Neural cell (in vitro differentiated cells): ENCODE measurements around the gene PIERCE2. TPM values are rescaled to one million over a fixed set of nuclear protein-coding genes. Genes with fewer than 3 reads are reported as not detected.

Experiments used
- H2AFZ ChIP-seq: fragments of 200-600, 300-800 bp; sonication (generic), shearing (Covaris generic); 2 replicates; pipeline ENCODE4 v1.6.0; 2014; ENCODE audit warnings: low read depth, mild to moderate bottlenecking, antibody characterized with exemption, low read length, moderate library complexity
- H3F3A ChIP-seq: fragments of 200-600 bp; shearing (Covaris generic); 2 replicates; pipeline ENCODE4 v1.6.1; 2016; ENCODE audit warnings: mild to moderate bottlenecking, moderate library complexity, mixed read lengths, antibody characterized with exemption, low read length; ENCODE audit not compliant: insufficient read depth, poor library complexity, severe bottlenecking
- H3K27ac ChIP-seq: fragments of 200-600, 300-800 bp; sonication (generic), shearing (Covaris generic); 2 replicates; pipeline ENCODE4 v1.5.1; 2014; ENCODE audit warnings: mild to moderate bottlenecking, low read length, moderate library complexity
- H3K27me3 ChIP-seq: fragments of 300-800, 200-600 bp; sonication (generic), shearing (Covaris generic); 2 replicates; pipeline ENCODE4 v1.6.0; 2014; ENCODE audit warnings: mild to moderate bottlenecking, low read depth, low read length, moderate library complexity; ENCODE audit not compliant: insufficient read depth
- H3K36me3 ChIP-seq: fragments of 300-800, 200-600 bp; sonication (generic), shearing (Covaris generic); 2 replicates; pipeline ENCODE4 v1.5.1; 2014; ENCODE audit warnings: mild to moderate bottlenecking, antibody characterized with exemption, low read length, moderate library complexity; ENCODE audit not compliant: insufficient read depth
- H3K4me2 ChIP-seq: fragments of 300-800, 200-600 bp; sonication (generic), shearing (Covaris generic); 2 replicates; pipeline ENCODE4 v1.6.0; 2014; ENCODE audit warnings: mild to moderate bottlenecking, low read length
- H3K4me3 ChIP-seq: fragments of 300-800, 200-600 bp; sonication (generic), shearing (Covaris generic); 2 replicates; pipeline ENCODE4 v1.5.1; 2014; ENCODE audit warnings: mild to moderate bottlenecking, low read length, moderate library complexity
- H3K79me2 ChIP-seq: fragments of 200-600 bp; shearing (Covaris generic); replicated peaks from 2 replicates; pipeline ENCODE4 v1.6.0; 2014; ENCODE audit warnings: mild to moderate bottlenecking, low read length, moderate library complexity; ENCODE audit not compliant: insufficient read depth
- H3K9ac ChIP-seq: fragments of 300-800, 200-600 bp; sonication (generic), shearing (Covaris generic); 2 replicates; pipeline ENCODE4 v1.6.1; 2016; ENCODE audit warnings: mild to moderate bottlenecking, low read length, mixed read lengths
- H3K9me2 ChIP-seq: fragments of 200-600 bp; shearing (Covaris generic); 2 replicates; pipeline ENCODE4 v1.6.1; 2016; ENCODE audit warnings: mild to moderate bottlenecking, low read length, mixed read lengths; ENCODE audit not compliant: insufficient read depth
- H3K9me3 ChIP-seq: fragments of 200-600, 300-800 bp; sonication (generic), shearing (Covaris generic); 2 replicates; pipeline ENCODE4 v1.6.1; 2016; ENCODE audit warnings: mild to moderate bottlenecking, mixed run types, low read length, moderate library complexity, mixed read lengths
- H4K20me1 ChIP-seq: fragments of 200-600 bp; shearing (Covaris generic); 2 replicates; pipeline ENCODE4 v1.6.1; 2016; ENCODE audit warnings: mild to moderate bottlenecking, mixed run types; ENCODE audit not compliant: insufficient read depth
- CTCF ChIP-seq: fragments of 450-650 bp; IDR thresholded peaks from 2 replicates; pipeline ENCODE4 v1.5.1; 2014; ENCODE audit warnings: antibody characterized with exemption, mild to moderate bottlenecking, moderate library complexity; ENCODE audit not compliant: poor library complexity, severe bottlenecking
- EP300 ChIP-seq: fragments of 450-650 bp; conservative IDR thresholded peaks from 2 replicates; pipeline ENCODE4 v1.6.1; 2014; ENCODE audit warnings: antibody characterized with exemption, mild to moderate bottlenecking, moderate library complexity; ENCODE audit not compliant: poor library complexity, severe bottlenecking
- EZH2 ChIP-seq: fragments of 200-600, 300-800 bp; shearing (Covaris generic), sonication (generic); IDR thresholded peaks from 2 replicates; pipeline ENCODE4 v1.6.1; 2014; ENCODE audit warnings: antibody characterized with exemption, low read length, borderline replicate concordance, mild to moderate bottlenecking; ENCODE audit not compliant: insufficient read depth, poor library complexity, severe bottlenecking
- MXI1 ChIP-seq: fragments of 450-650 bp; conservative IDR thresholded peaks from 2 replicates; pipeline ENCODE4 v1.6.1; 2014; ENCODE audit warnings: antibody characterized with exemption, mild to moderate bottlenecking; ENCODE audit not compliant: poor library complexity, severe bottlenecking
- POLR2AphosphoS5 ChIP-seq: IDR thresholded peaks from 2 replicates; pipeline ENCODE4 v1.6.1; 2012
- RAD21 ChIP-seq: fragments of 450-650 bp; conservative IDR thresholded peaks from 2 replicates; pipeline ENCODE4 v1.6.1; 2014; ENCODE audit warnings: antibody characterized with exemption, mild to moderate bottlenecking, moderate library complexity
- REST ChIP-seq: IDR thresholded peaks from 2 replicates; pipeline ENCODE4 v1.6.1; 2012; ENCODE audit warnings: borderline replicate concordance
- SMC3 ChIP-seq: fragments of 450-650 bp; conservative IDR thresholded peaks from 2 replicates; pipeline ENCODE4 v1.6.1; 2014; ENCODE audit warnings: antibody characterized with exemption, mild to moderate bottlenecking, moderate library complexity; ENCODE audit not compliant: poor library complexity
- TAF1 ChIP-seq: IDR thresholded peaks from 2 replicates; pipeline ENCODE4 v1.6.1; 2012; ENCODE audit warnings: low read depth
- polyA plus RNA-seq: library from polyadenylated mRNA; depleted of rRNA; stranded (reverse); fragments of >200 nt; gene quantifications from 2 replicates; pipeline ENCODE4 v1.2.3, GENCODE V29; 2014

Gene PIERCE2
- polyA plus RNA-seq, 1 donor from 2014 or later = 10.2 TPM

- Histone ChIP-seq H3K9me2 (no peaks in the 10 kb centered on the region), H3K4me3 (no peak overlapping the region), H3K9me3 (no peaks in the 10 kb centered on the region), H3K36me3 (no peaks in the 10 kb centered on the region), H3K4me2 (no peak overlapping the region), H4K20me1 (no peaks in the 10 kb centered on the region), H3K9ac (no peak overlapping the region), H3K27me3 (no peaks in the 10 kb centered on the region), H2AFZ (no peak overlapping the region), H3F3A (no peaks in the 10 kb centered on the region), H3K79me2 (no peaks in the 10 kb centered on the region), H3K27ac (no peak overlapping the region)
- no peak for TF ChIP-seq TAF1
- no peak for TF ChIP-seq EP300
- TF ChIP-seq RAD21 = no peak
- no peak for TF ChIP-seq SMC3
- TF ChIP-seq CTCF = no peak
- no peak for TF ChIP-seq MXI1
- TF ChIP-seq EZH2 = no peak
- no peak for TF ChIP-seq POLR2AphosphoS5
- TF ChIP-seq REST = no peak
These were observed 21.3 kb upstream of the PIERCE2 start for GRCh38 chr15:55387027-55387426.

GRCh38 chr15:55389264-55389607 is 19.1 kb upstream of the PIERCE2 start:
- H3K9ac ChIP-seq = no peak overlapping the region
- H3F3A ChIP-seq = no peaks in the 10 kb centered on the region
- H3K27ac ChIP-seq = no peak overlapping the region
- no peaks in the 10 kb centered on the region for H3K9me2 ChIP-seq
- no peak overlapping the region for H3K4me2 ChIP-seq
- H4K20me1 ChIP-seq = no peaks in the 10 kb centered on the region
- H3K36me3 ChIP-seq = no peaks in the 10 kb centered on the region
- no peak overlapping the region for H3K4me3 ChIP-seq
- H3K9me3 ChIP-seq = no peaks in the 10 kb centered on the region
- no peaks in the 10 kb centered on the region for H3K27me3 ChIP-seq
- H2AFZ ChIP-seq = no peak overlapping the region
- TF ChIP-seq REST (no peak), SMC3 (no peak), RAD21 (no peak), POLR2AphosphoS5 (no peak), TAF1 (no peak), EZH2 (no peak), MXI1 (no peak), EP300 (no peak), CTCF (no peak)
- no peaks in the 10 kb centered on the region for H3K79me2 ChIP-seq
